WTC11 (cell line): ENCODE measurements around the gene SERTAD1.

Source experiments
- CREB1 ChIP-seq: sonication (generic); formaldehyde crosslinking; IDR thresholded peaks from 2 replicates; pipeline ENCODE4 v1.8.0; 2023; ENCODE audit warnings: mild to moderate bottlenecking, missing genetic modification reagents
- GABPB1 ChIP-seq: sonication (generic); formaldehyde crosslinking; IDR thresholded peaks from 2 replicates; pipeline ENCODE4 v1.8.1; 2023; ENCODE audit warnings: mild to moderate bottlenecking, missing genetic modification reagents
- MXD4 ChIP-seq: fragments of 250-450 bp; sonication (Bioruptor Pico); IDR thresholded peaks from 2 replicates; pipeline ENCODE4 v1.8.0; 2021; ENCODE audit warnings: mild to moderate bottlenecking, moderate library complexity, borderline replicate concordance
- MYBL2 ChIP-seq: sonication (generic); formaldehyde crosslinking; IDR thresholded peaks from 2 replicates; pipeline ENCODE4 v1.8.1; 2023; ENCODE audit warnings: mild to moderate bottlenecking, moderate library complexity, missing genetic modification reagents
- TEAD1 ChIP-seq: sonication (generic); formaldehyde crosslinking; IDR thresholded peaks from 2 replicates; pipeline ENCODE4 v1.8.0; 2022; ENCODE audit warnings: mild to moderate bottlenecking, missing genetic modification reagents
- ZNF219 ChIP-seq: sonication (generic); formaldehyde crosslinking; IDR thresholded peaks from 2 replicates; pipeline ENCODE4 v1.8.0; 2023; ENCODE audit warnings: missing genetic modification reagents, mild to moderate bottlenecking, borderline replicate concordance
- TF ChIP-seq, protein P1 (sequence below): fragments of 200-600 bp; IDR thresholded peaks from 2 replicates; pipeline ENCODE4 v1.8.0; 2022; ENCODE audit warnings: antibody characterized with exemption

DNA sequence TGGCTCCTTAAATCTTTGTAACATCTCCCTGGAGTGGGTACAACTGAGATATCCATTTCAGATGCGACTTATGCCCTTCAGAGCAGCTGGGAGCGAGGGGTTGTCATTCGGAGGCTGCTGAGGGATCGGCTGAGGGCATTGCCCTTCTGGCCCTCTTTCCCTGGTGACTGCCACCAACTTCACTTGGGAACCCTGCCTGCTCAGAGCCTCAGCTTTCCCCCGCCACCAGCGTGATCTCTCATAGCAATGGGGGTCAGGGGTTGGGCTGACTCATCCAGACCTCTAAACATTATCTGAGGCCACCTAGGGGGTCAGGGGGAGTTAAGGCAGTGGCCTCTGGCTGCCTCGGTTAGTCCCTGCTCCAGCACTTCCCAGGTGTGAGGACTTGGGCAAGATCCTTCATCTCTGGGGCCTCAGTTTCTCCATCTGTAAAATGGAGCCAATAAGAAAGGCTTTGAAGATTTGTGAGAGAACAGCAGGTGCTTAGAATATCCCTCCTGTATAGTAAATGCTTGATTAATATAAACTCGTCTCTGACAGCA lies 13.8 kb downstream of the SERTAD1 start:
- TF ChIP-seq GABPB1 (CRISPR knock-in tag): no peak
- TF ChIP-seq, protein P1, sequence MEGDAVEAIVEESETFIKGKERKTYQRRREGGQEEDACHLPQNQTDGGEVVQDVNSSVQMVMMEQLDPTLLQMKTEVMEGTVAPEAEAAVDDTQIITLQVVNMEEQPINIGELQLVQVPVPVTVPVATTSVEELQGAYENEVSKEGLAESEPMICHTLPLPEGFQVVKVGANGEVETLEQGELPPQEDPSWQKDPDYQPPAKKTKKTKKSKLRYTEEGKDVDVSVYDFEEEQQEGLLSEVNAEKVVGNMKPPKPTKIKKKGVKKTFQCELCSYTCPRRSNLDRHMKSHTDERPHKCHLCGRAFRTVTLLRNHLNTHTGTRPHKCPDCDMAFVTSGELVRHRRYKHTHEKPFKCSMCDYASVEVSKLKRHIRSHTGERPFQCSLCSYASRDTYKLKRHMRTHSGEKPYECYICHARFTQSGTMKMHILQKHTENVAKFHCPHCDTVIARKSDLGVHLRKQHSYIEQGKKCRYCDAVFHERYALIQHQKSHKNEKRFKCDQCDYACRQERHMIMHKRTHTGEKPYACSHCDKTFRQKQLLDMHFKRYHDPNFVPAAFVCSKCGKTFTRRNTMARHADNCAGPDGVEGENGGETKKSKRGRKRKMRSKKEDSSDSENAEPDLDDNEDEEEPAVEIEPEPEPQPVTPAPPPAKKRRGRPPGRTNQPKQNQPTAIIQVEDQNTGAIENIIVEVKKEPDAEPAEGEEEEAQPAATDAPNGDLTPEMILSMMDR: no peak
- no peak for TF ChIP-seq ZNF219
- no peak for TF ChIP-seq TEAD1 (CRISPR knock-in tag)
- TF ChIP-seq CREB1 (CRISPR knock-in tag): no peak
- no peak for TF ChIP-seq MXD4 (CRISPR knock-in tag)
- no peak for TF ChIP-seq MYBL2 (CRISPR knock-in tag)
